ENCODE data around the gene LRP1B. TPM values are rescaled to one million over a fixed set of nuclear protein-coding genes. Genes with fewer than 3 reads are reported as not detected.

LRP1B gene
- total RNA-seq, 3 donors from 2014 or later = 2.3 to 29.8 (median 21.8) TPM

- TF ChIP-seq, protein P1, sequence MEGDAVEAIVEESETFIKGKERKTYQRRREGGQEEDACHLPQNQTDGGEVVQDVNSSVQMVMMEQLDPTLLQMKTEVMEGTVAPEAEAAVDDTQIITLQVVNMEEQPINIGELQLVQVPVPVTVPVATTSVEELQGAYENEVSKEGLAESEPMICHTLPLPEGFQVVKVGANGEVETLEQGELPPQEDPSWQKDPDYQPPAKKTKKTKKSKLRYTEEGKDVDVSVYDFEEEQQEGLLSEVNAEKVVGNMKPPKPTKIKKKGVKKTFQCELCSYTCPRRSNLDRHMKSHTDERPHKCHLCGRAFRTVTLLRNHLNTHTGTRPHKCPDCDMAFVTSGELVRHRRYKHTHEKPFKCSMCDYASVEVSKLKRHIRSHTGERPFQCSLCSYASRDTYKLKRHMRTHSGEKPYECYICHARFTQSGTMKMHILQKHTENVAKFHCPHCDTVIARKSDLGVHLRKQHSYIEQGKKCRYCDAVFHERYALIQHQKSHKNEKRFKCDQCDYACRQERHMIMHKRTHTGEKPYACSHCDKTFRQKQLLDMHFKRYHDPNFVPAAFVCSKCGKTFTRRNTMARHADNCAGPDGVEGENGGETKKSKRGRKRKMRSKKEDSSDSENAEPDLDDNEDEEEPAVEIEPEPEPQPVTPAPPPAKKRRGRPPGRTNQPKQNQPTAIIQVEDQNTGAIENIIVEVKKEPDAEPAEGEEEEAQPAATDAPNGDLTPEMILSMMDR (IDR thresholded peaks at IDR 0.05) = no peak
- TF ChIP-seq POLR2A (IDR thresholded peaks at IDR 0.05) = no peak
- no peak for TF ChIP-seq POLR2AphosphoS5 (IDR thresholded peaks at IDR 0.05)
- DNase-seq (ENCODE audit: low spot score in 2 of 2) = no peak
- H3K9me3 ChIP-seq = no peaks in the 10 kb centered on the region
- intact Hi-C loops (cut with DNase I; ENCODE audit: low total_unique reads) = no loop called here
- H3K4me3 ChIP-seq = no peak overlapping the region
- H3K36me3 ChIP-seq = no peaks in the 10 kb centered on the region
- no peaks in the 10 kb centered on the region for H3K27me3 ChIP-seq
- no peaks in the 10 kb centered on the region for H3K4me1 ChIP-seq
- no peak overlapping the region for H3K27ac ChIP-seq
Observed at GRCh38 chr2:141888987-141889555, 241.7 kb downstream of the LRP1B start.

GRCh38 chr2:141887363-141887762 is 243.5 kb downstream of the LRP1B start:
- DNase-seq (ENCODE audit: low spot score in 2 of 2) = no peak
- Histone ChIP-seq H3K36me3 (no peaks in the 10 kb centered on the region), H3K9me3 (no peaks in the 10 kb centered on the region), H3K27me3 (no peaks in the 10 kb centered on the region), H3K27ac (no peak overlapping the region), H3K4me1 (no peaks in the 10 kb centered on the region), H3K4me3 (no peak overlapping the region)
- no peak for TF ChIP-seq POLR2AphosphoS5 (IDR thresholded peaks at IDR 0.05)
- TF ChIP-seq POLR2A (IDR thresholded peaks at IDR 0.05) = no peak
- TF ChIP-seq, protein P1 (IDR thresholded peaks at IDR 0.05) = no peak
- intact Hi-C loops (cut with DNase I; ENCODE audit: low total_unique reads) = no loop called here

- H3K4me3 ChIP-seq = no peak overlapping the region
- H3K36me3 ChIP-seq = no peaks in the 10 kb centered on the region
- no peaks in the 10 kb centered on the region for H3K27me3 ChIP-seq
- no peak overlapping the region for H3K27ac ChIP-seq
- no peak for DNase-seq (ENCODE audit: low spot score in 2 of 2)
- intact Hi-C loops (cut with DNase I; ENCODE audit: low total_unique reads) = no loop called here
- no peaks in the 10 kb centered on the region for H3K9me3 ChIP-seq
- no peaks in the 10 kb centered on the region for H3K4me1 ChIP-seq
- TF ChIP-seq, protein P1 (IDR thresholded peaks at IDR 0.05) = no peak
- no peak for TF ChIP-seq POLR2A (IDR thresholded peaks at IDR 0.05)
- TF ChIP-seq POLR2AphosphoS5 (IDR thresholded peaks at IDR 0.05) = no peak
Observed at GRCh38 chr2:141878016-141878415, 252.8 kb downstream of the LRP1B start.

- H3K36me3 ChIP-seq = no peaks in the 10 kb centered on the region
- no peak overlapping the region for H3K27ac ChIP-seq
- TF ChIP-seq POLR2AphosphoS5 (IDR thresholded peaks at IDR 0.05) (no peak), POLR2A (IDR thresholded peaks at IDR 0.05) (no peak)
- TF ChIP-seq, protein P1 (IDR thresholded peaks at IDR 0.05) = no peak
- H3K4me3 ChIP-seq = no peak overlapping the region
- no peak for DNase-seq (ENCODE audit: low spot score in 2 of 2)
- no peaks in the 10 kb centered on the region for H3K4me1 ChIP-seq
- no peaks in the 10 kb centered on the region for H3K9me3 ChIP-seq
- no peaks in the 10 kb centered on the region for H3K27me3 ChIP-seq
- intact Hi-C loops (cut with DNase I; ENCODE audit: low total_unique reads) = no loop called here
Observed at GRCh38 chr2:141871913-141872634, 258.7 kb downstream of the LRP1B start.

- Histone ChIP-seq H3K27me3 (no peaks in the 10 kb centered on the region), H3K4me1 (no peaks in the 10 kb centered on the region), H3K9me3 (no peaks in the 10 kb centered on the region), H3K4me3 (no peak overlapping the region), H3K27ac (no peak overlapping the region), H3K36me3 (no peaks in the 10 kb centered on the region)
- intact Hi-C loops (cut with DNase I; ENCODE audit: low total_unique reads) = no loop called here
- TF ChIP-seq POLR2AphosphoS5 (IDR thresholded peaks at IDR 0.05) (no peak), POLR2A (IDR thresholded peaks at IDR 0.05) (no peak)
- TF ChIP-seq, protein P1 (IDR thresholded peaks at IDR 0.05) = no peak
- no peak for DNase-seq (ENCODE audit: low spot score in 2 of 2)
Observed at GRCh38 chr2:141869572-141869971, 261.2 kb downstream of the LRP1B start.

Measured in breast epithelium (tissue), 4 donors.